GM18868 (cell line): ENCODE results near the gene PLCD1.

ENCODE experiments used
- ATAC-seq: cut with Tn5 transposase; IDR thresholded peaks from one replicate; pipeline ENCODE4 v1.9.1; 2021; ENCODE audit warnings: mild to moderate bottlenecking, moderate library complexity; ENCODE audit not compliant: unreplicated experiment

PLCD1 gene

GRCh38 chr3:37968199-37968598 is 61.2 kb downstream of the PLCD1 start:
- ATAC-seq = no peak

- ATAC-seq = peak; percentile 83
Measured at GRCh38 chr3:37967260-37967881, 62.1 kb downstream of the PLCD1 start.

GRCh38 chr3:37964716-37965115 is 64.7 kb downstream of the PLCD1 start:
- ATAC-seq = no peak

DNA sequence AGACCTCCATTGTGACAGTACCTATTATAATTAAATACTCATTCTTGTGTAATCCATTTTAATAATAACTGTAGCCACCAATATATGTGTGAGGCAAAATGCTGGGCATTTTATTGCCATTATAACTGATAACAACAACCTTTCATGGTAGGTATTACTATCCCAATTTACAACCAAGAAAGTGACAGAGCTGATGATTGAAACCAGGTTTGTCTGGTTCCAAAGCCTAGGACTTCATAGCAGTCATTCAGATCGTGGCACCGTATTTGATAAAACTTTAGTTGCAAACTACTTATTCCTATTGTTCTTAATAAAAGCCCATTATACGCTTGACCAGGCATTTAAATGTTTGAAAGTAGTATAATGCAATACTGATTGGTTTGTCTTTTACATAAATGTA is 65.3 kb downstream of the PLCD1 start:
- no peak for ATAC-seq

DNA sequence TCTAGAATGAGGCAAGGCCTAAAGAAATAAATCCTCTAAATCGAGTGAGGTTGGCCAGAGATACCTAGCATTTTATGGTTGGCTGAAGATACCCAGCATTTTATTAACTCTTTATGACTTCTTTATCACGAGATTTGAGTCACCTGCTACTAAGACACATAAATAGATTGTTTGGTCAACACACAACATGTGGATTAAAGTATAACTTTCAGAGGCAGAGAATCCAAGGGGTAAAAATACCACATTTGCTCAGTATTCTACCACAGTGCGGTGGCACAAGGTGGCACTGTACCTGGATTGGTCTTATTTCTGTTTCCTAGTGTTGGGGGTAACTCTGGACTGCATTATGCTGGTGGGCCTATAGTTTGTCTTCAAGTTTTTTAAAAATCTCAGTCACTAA is 65.8 kb downstream of the PLCD1 start:
- no peak for ATAC-seq

DNA sequence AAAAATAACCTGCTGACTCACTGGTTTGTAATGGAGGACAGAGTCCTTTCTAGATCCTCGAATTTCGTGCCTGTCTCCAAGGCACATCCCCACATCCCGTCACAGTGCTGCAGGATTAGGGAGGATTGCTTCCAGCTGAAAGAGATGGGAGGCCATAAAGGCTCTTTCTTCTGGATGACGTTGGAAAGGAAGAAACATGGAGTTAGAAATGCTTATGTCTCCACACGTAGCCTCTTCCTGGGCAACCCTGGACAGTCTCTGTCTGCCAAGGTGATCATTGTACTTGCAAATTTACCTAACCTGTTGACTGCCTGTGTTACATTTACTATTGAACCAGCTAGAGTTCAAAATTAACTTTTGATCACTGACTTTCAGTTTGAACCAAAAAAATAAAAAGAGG is 66.4 kb downstream of the PLCD1 start:
- ATAC-seq = no peak

GRCh38 chr3:37961622-37962431 is 67.6 kb downstream of the PLCD1 start:
- no peak for ATAC-seq

DNA sequence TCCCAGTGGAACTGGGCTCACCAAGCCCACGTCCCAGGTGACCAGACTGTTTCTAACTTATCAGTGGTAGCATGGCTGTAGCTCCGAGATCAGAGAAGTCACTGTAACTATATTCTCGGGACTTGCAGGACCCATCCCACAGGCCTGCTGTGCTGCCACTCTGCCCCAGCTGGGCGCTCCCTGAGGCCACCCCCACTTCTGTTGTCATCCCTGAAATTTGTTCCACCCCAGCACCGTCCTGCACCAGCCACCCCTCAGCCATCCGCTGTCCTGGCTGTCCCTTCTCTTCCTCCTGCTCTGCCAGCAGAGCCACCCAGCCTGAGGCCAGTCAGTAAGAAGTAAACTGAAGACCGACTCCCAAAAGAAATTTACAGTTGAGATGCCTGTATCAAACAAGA is 71.9 kb downstream of the PLCD1 start:
- no peak for ATAC-seq
